Upper lobe of right lung (tissue), 1 donor: Measurements from ENCODE around the gene SUMO3. TPM values are rescaled to one million over a fixed set of nuclear protein-coding genes. Genes with fewer than 3 reads are reported as not detected.
A peak's percentile ranks its signal among the peaks of the same experiment; 100 is the strongest.

Experiments used
- ATAC-seq: fragments of 200-7000 bp; cut with Tn5 transposase; one replicate; pipeline ENCODE4 v1.9.1; 2020; ENCODE audit warnings: mild to moderate bottlenecking, moderate library complexity
- DNase-seq: peaks from one replicate; pipeline ENCODE4 v3.0.0-alpha.2; 2020
- H3K27ac ChIP-seq: fragments of 200-600 bp; one replicate; pipeline ENCODE4 v1.8.0; 2022
- H3K27me3 ChIP-seq: fragments of 200-600 bp; one replicate; pipeline ENCODE4 v1.8.0; 2022; ENCODE audit warnings: mild to moderate bottlenecking
- H3K36me3 ChIP-seq: fragments of 200-600 bp; one replicate; pipeline ENCODE4 v1.8.0; 2022
- H3K4me1 ChIP-seq: fragments of 200-600 bp; one replicate; pipeline ENCODE4 v1.8.0; 2022
- H3K4me3 ChIP-seq: fragments of 200-600 bp; one replicate; pipeline ENCODE4 v1.8.0; 2022; ENCODE audit warnings: mild to moderate bottlenecking
- H3K9me3 ChIP-seq: fragments of 200-600 bp; one replicate; pipeline ENCODE4 v1.8.0; 2022
- intact Hi-C: fragments of 100-400 bp; cut with DNase I; formaldehyde crosslinking; loops from one replicate; pipeline ENCODE4 v1.11.0; 2022
- total RNA-seq: library from RNA; stranded (reverse); fragmentation: NEBNext Ultra II Directional; extraction: Animal tissue kit (Norgen Biotek cat#: 25700); gene quantifications from one replicate; pipeline ENCODE4 v1.2.1, GENCODE V29; 2021
- TF ChIP-seq, protein P1 (sequence below): fragments of 200-600 bp; IDR thresholded peaks from one replicate; pipeline ENCODE4 v1.8.0; 2022; ENCODE audit warnings: antibody characterized with exemption
- donor health status: DM: no; HTN: yes; CAD: no; lungs with severe emphysema.

Gene SUMO3
- total RNA-seq, 1 donor from 2014 or later, result 85.0 TPM

DNA sequence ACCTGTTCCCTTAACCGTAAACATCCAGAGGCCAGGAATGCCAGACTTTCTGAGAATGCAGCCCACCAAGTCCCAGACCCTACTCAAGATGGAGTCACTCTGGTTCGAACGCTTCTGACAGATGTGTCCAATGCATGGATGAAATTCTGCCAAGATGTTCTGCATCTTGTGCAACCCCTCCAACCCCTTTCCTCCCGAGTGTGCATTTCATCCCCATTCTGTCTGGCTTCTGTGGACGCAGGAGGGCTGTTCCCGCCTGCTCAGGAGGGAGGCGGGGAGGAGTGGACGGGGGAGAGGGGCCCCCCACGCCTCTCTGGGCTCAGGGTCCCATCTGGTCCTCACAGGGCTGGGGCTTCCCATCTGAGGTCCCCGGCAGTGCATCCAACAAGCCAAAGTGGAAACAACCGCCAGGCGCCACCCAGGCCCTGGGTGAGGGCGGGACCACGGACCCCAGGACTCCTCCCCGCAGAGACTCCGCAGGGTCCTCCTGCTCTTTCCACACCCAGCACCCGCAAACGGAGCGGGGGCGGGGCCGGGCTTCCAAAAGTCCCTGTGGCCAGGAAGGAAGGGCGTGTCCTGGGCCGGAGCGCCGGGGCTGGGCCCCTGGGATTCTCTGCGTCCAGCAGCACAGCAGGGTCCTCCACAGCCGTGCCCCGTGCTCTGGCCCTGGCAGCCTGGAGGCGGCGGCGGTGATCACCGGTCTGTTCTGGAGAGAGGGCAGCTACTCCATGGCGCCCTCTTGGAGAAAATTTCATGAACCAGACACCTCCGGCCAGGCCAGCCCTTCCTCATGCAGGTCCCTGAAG, 27.8 kb upstream of the SUMO3 start:
- H3K4me3 ChIP-seq, result peak overlapping the region; percentile 31
- H3K4me1 ChIP-seq, result peaks cover 19% of the 10 kb centered on the region
- peak overlapping the region; percentile 42 for H3K27ac ChIP-seq
- intact Hi-C loops, result no loop called here
- H3K36me3 ChIP-seq, result peaks cover 22% of the 10 kb centered on the region
- ATAC-seq (peak; percentile 82), DNase-seq (peak; percentile 84)
- no peaks in the 10 kb centered on the region for H3K9me3 ChIP-seq
- H3K27me3 ChIP-seq, result no peaks in the 10 kb centered on the region
- TF ChIP-seq, protein P1, sequence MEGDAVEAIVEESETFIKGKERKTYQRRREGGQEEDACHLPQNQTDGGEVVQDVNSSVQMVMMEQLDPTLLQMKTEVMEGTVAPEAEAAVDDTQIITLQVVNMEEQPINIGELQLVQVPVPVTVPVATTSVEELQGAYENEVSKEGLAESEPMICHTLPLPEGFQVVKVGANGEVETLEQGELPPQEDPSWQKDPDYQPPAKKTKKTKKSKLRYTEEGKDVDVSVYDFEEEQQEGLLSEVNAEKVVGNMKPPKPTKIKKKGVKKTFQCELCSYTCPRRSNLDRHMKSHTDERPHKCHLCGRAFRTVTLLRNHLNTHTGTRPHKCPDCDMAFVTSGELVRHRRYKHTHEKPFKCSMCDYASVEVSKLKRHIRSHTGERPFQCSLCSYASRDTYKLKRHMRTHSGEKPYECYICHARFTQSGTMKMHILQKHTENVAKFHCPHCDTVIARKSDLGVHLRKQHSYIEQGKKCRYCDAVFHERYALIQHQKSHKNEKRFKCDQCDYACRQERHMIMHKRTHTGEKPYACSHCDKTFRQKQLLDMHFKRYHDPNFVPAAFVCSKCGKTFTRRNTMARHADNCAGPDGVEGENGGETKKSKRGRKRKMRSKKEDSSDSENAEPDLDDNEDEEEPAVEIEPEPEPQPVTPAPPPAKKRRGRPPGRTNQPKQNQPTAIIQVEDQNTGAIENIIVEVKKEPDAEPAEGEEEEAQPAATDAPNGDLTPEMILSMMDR, result peak; percentile 48

GRCh38 chr21:44844256-44844655, 26.4 kb upstream of the SUMO3 start:
- ATAC-seq, result no peak

DNA sequence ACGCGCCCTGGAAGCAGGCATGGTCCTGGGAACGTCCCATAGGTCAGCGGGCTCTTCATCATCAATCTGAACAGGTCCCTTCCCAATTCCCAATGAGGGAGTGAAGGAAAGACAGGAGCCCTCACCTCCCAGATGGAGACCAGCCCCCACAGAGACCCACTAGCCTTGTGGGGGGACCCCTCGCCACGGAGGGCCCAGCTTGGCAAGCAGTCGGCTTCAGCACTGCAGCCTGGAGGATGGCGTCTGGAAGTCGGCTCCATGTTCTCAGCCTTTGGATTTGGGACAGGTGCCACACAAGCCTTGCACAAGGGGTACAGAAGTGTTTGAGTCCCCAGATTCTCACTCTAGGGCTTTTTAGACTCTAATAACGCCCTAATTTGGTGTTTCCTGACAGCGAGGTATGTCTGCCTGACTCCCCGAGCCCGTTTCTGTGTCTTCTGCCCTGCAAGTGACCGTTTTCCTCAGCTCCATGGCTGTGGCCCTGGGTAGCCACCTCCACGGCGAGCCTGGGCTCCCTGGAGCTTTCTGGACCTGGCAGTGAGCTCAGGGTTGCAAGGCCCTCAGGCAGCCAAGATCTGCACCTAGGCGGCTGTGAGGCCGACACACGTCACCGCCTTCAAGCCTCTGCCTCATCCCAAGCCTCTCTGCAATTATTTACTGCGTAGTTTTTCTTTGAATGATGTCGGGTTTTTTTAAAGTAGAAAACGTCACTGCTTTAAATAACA, 25.0 kb upstream of the SUMO3 start:
- ATAC-seq, result no peak
- intact Hi-C loops, result no loop called here

More at GRCh38 chr21:44844256-44844655, 26.4 kb upstream of the SUMO3 start:
- H3K4me1 ChIP-seq, result peaks cover 19% of the 10 kb centered on the region
- no peak overlapping the region for H3K4me3 ChIP-seq
- intact Hi-C loops, result no loop called here
- H3K27ac ChIP-seq, result no peak overlapping the region
- DNase-seq, result no peak
- H3K9me3 ChIP-seq, result no peaks in the 10 kb centered on the region
- H3K27me3 ChIP-seq, result no peaks in the 10 kb centered on the region
- TF ChIP-seq, protein P1, result no peak
- peaks cover 9% of the 10 kb centered on the region for H3K36me3 ChIP-seq

DNA sequence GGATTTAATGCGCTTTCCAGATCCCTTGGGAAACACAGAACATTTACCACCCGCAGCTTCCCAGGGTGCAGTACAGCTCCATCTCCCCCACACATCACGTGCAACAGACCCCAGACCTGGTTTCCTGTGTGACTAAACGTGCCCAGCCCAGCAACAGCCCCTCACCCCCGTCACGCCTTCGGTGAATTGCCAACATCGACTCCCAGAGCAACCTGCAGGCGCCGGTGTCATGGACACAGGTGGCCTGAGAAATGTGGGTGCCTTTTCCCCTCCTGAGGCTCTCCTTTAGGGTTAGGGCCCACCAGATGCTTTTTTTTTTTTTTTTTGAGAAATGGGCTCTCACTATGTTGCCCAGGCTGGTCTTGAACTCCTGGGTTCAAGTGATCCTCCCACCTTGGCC, 24.2 kb upstream of the SUMO3 start:
- Histone ChIP-seq H3K4me1 (peaks cover 19% of the 10 kb centered on the region), H3K27ac (no peak overlapping the region), H3K4me3 (no peak overlapping the region), H3K9me3 (no peaks in the 10 kb centered on the region), H3K36me3 (no peaks in the 10 kb centered on the region), H3K27me3 (no peaks in the 10 kb centered on the region)
- no peak for DNase-seq
- ATAC-seq, result no peak
- intact Hi-C loops, result no loop called here
- TF ChIP-seq, protein P1, result no peak

More for the DNA sequence above, 25.0 kb upstream of the SUMO3 start:
- DNase-seq, result no peak
- no peaks in the 10 kb centered on the region for H3K27me3 ChIP-seq
- H3K27ac ChIP-seq, result no peak overlapping the region
- no peak overlapping the region for H3K4me3 ChIP-seq
- no peaks in the 10 kb centered on the region for H3K36me3 ChIP-seq
- peaks cover 19% of the 10 kb centered on the region for H3K4me1 ChIP-seq
- H3K9me3 ChIP-seq, result no peaks in the 10 kb centered on the region
- TF ChIP-seq, protein P1, result no peak

DNA sequence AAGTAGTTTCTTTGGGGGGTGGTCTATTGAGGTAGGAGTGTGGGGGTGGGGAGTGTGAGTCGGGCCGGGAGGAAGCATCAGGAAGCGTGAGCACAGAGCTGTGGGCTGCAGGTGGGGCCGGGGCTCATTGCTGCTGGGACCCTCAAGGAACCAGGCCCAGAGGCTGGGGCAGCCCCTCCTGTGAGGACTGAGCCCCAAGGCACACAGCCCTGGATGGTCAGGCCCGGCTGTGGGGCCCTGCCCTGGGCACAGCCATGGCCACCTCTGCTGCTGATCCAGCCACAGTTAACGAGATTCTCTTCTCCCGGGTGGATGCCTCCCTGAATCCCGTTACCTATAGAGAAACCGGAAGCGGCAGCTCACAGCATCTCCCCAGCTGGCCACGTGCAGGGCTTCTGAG, 22.9 kb upstream of the SUMO3 start:
- DNase-seq, result no peak
- TF ChIP-seq, protein P1, result no peak
- intact Hi-C loops, result no loop called here
- Histone ChIP-seq H3K4me1 (peaks cover 6% of the 10 kb centered on the region), H3K4me3 (no peak overlapping the region), H3K27me3 (no peaks in the 10 kb centered on the region), H3K27ac (no peak overlapping the region), H3K36me3 (no peaks in the 10 kb centered on the region), H3K9me3 (no peaks in the 10 kb centered on the region)
- no peak for ATAC-seq
